Adrenal gland (tissue), 5 donors: Measurements from ENCODE around the gene CKM.

ENCODE experiments used
- CTCF ChIP-seq, 6 experiments: fragments of 450-650 bp in 4 of 6; fragments of 200-600 bp in 2 of 6; sonication (generic) in 1 of 6; IDR thresholded peaks; 1 replicate in 5 of 6; 2 replicates in 1 of 6; pipeline versions ENCODE4 v1.5.1 to v1.8.0; 2016 to 2021; ENCODE audit warnings: antibody characterized with exemption in 6 of 6, mild to moderate bottlenecking in 2 of 6, moderate library complexity in 1 of 6
- POLR2A ChIP-seq, 2 donors: fragments of 450-650 bp; IDR thresholded peaks; one replicate each; pipeline ENCODE4 v1.6.1; 2017; ENCODE audit warnings: antibody characterized with exemption in 2 of 2, mild to moderate bottlenecking in 2 of 2, moderate library complexity in 1 of 2
- donor health status: DM: no; HTN: no; CAD: no.

DNA sequence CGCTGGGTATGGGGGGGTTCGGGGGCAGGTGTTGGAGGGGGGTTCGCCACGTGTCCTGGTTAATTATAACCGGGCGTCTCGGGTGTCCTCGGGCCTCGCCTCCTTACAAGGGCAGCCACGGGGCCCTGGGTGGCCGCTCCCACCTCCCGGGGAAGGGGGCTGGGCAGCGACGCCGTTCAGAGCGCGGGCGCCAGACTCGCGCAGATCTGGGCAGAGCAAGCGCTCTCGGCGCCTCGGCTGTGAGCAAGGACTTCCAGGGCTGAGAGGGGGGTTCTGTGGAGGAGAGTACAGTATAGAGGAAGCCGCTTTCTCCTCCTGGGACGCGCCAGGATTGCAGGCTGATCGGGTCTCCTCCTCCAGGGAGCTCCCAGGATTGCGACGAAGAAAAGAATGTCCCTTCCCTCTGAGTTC lies 1.0 kb upstream of the CKM start:
- TF ChIP-seq CTCF (IDR thresholded peaks at IDR 0.05) (no peak), POLR2A (IDR thresholded peaks at IDR 0.05) (no peak)
